Skeletal muscle satellite cell (primary cell): ENCODE results near the gene CRTC2.
A peak's percentile ranks its signal among the peaks of the same experiment; 100 is the strongest.

ENCODE experiments used
- H3K27me3 ChIP-seq: 2 replicates; pipeline ENCODE4 v1.7.0; 2013; ENCODE audit warnings: low read length; ENCODE audit not compliant: control insufficient read depth, insufficient read depth
- H3K36me3 ChIP-seq: 2 replicates; pipeline ENCODE4 v1.7.0; 2013; ENCODE audit warnings: mild to moderate bottlenecking, control low read depth, low read length; ENCODE audit not compliant: insufficient read depth
- H3K4me1 ChIP-seq: 2 replicates; pipeline ENCODE4 v1.7.0; 2013; ENCODE audit warnings: low read length; ENCODE audit not compliant: control insufficient read depth, insufficient read depth
- H3K4me2 ChIP-seq: 2 replicates; pipeline ENCODE4 v1.7.0; 2013; ENCODE audit warnings: mild to moderate bottlenecking, low read length
- H3K4me3 ChIP-seq: 2 replicates; pipeline ENCODE4 v1.7.0; 2013; ENCODE audit warnings: low read length
- H3K9ac ChIP-seq: 2 replicates; pipeline ENCODE4 v1.7.0; 2013; ENCODE audit warnings: mild to moderate bottlenecking, low read depth, low read length, moderate library complexity
- H3K9me3 ChIP-seq: replicated peaks from 2 replicates; pipeline ENCODE4 v1.7.0; 2013; ENCODE audit warnings: mild to moderate bottlenecking, control low read depth, low read length

CRTC2 gene

GRCh38 chr1:153957744-153958110 lies 685 bp downstream of the CRTC2 start:
- H3K9me3 ChIP-seq = no peaks in the 10 kb centered on the region
- peak overlapping the region; percentile 95 for H3K9ac ChIP-seq
- H3K36me3 ChIP-seq = peaks cover 31% of the 10 kb centered on the region
- peak overlapping the region; percentile 95 for H3K4me3 ChIP-seq
- no peaks in the 10 kb centered on the region for H3K27me3 ChIP-seq
- peak overlapping the region; percentile 89 for H3K4me2 ChIP-seq
- peaks cover 40% of the 10 kb centered on the region for H3K4me1 ChIP-seq

- Histone ChIP-seq H3K9me3 (no peaks in the 10 kb centered on the region), H3K36me3 (peaks cover 33% of the 10 kb centered on the region), H3K4me2 (peak overlapping the region; percentile 89), H3K27me3 (no peaks in the 10 kb centered on the region), H3K4me1 (peaks cover 34% of the 10 kb centered on the region), H3K9ac (peak overlapping the region; percentile 95), H3K4me3 (peak overlapping the region; percentile 95)
Measured at GRCh38 chr1:153956997-153957715, 1.3 kb downstream of the CRTC2 start.

- Histone ChIP-seq H3K4me2 (no peak overlapping the region), H3K36me3 (peaks cover 46% of the 10 kb centered on the region), H3K4me1 (peaks cover 25% of the 10 kb centered on the region), H3K4me3 (no peak overlapping the region), H3K9ac (no peak overlapping the region), H3K27me3 (no peaks in the 10 kb centered on the region), H3K9me3 (no peaks in the 10 kb centered on the region)
Measured at GRCh38 chr1:153954826-153955225, 3.6 kb downstream of the CRTC2 start.

- H3K4me1 ChIP-seq = peaks cover 23% of the 10 kb centered on the region
- H3K27me3 ChIP-seq = no peaks in the 10 kb centered on the region
- H3K4me2 ChIP-seq = no peak overlapping the region
- peaks cover 48% of the 10 kb centered on the region for H3K36me3 ChIP-seq
- H3K4me3 ChIP-seq = no peak overlapping the region
- no peak overlapping the region for H3K9ac ChIP-seq
- H3K9me3 ChIP-seq = no peaks in the 10 kb centered on the region
Measured at GRCh38 chr1:153953859-153954365, 4.5 kb downstream of the CRTC2 start.

GRCh38 chr1:153951801-153952200 lies 6.6 kb downstream of the CRTC2 start:
- no peak overlapping the region for H3K4me2 ChIP-seq
- peaks cover 60% of the 10 kb centered on the region for H3K36me3 ChIP-seq
- no peak overlapping the region for H3K4me3 ChIP-seq
- no peaks in the 10 kb centered on the region for H3K9me3 ChIP-seq
- peaks cover 15% of the 10 kb centered on the region for H3K4me1 ChIP-seq
- no peaks in the 10 kb centered on the region for H3K27me3 ChIP-seq
- no peak overlapping the region for H3K9ac ChIP-seq

- peaks cover 11% of the 10 kb centered on the region for H3K4me1 ChIP-seq
- H3K9ac ChIP-seq = no peak overlapping the region
- H3K4me2 ChIP-seq = no peak overlapping the region
- no peak overlapping the region for H3K4me3 ChIP-seq
- no peaks in the 10 kb centered on the region for H3K9me3 ChIP-seq
- no peaks in the 10 kb centered on the region for H3K27me3 ChIP-seq
- H3K36me3 ChIP-seq = peaks cover 60% of the 10 kb centered on the region
Measured at GRCh38 chr1:153951183-153951582, 7.2 kb downstream of the CRTC2 start.

GRCh38 chr1:153946622-153947241 lies 11.7 kb downstream of the CRTC2 start, which contains the start of gene DENND4B:
DENND4B (minus strand) TSS chr1:153946718; CDS start chr1:153944374, 2,344 bp downstream.
- Histone ChIP-seq H3K9me3 (no peaks in the 10 kb centered on the region), H3K4me1 (peaks cover 12% of the 10 kb centered on the region), H3K4me3 (peak within 1 kb of the TSS; percentile 89), H3K36me3 (peaks cover 42% of the 10 kb centered on the region), H3K4me2 (peak within 1 kb of the TSS; percentile 86), H3K27me3 (no peaks in the 10 kb centered on the region), H3K9ac (peak within 1 kb of the TSS; percentile 84)

GRCh38 chr1:153945795-153946621 lies 12.4 kb downstream of the CRTC2 start:
- H3K27me3 ChIP-seq = no peaks in the 10 kb centered on the region
- peak overlapping the region; percentile 89 for H3K4me3 ChIP-seq
- H3K36me3 ChIP-seq = peaks cover 39% of the 10 kb centered on the region
- peak overlapping the region; percentile 84 for H3K9ac ChIP-seq
- H3K4me2 ChIP-seq = peak overlapping the region; percentile 86
- H3K4me1 ChIP-seq = peaks cover 12% of the 10 kb centered on the region
- H3K9me3 ChIP-seq = no peaks in the 10 kb centered on the region

- peak overlapping the region; percentile 86 for H3K4me2 ChIP-seq
- peaks cover 12% of the 10 kb centered on the region for H3K4me1 ChIP-seq
- H3K36me3 ChIP-seq = peaks cover 38% of the 10 kb centered on the region
- peak overlapping the region; percentile 84 for H3K9ac ChIP-seq
- H3K4me3 ChIP-seq = peak overlapping the region; percentile 89
- no peaks in the 10 kb centered on the region for H3K27me3 ChIP-seq
- H3K9me3 ChIP-seq = no peaks in the 10 kb centered on the region
Measured at GRCh38 chr1:153945131-153945794, 13.1 kb downstream of the CRTC2 start.

- Histone ChIP-seq H3K4me2 (peak overlapping the region; percentile 86), H3K4me1 (peaks cover 12% of the 10 kb centered on the region), H3K27me3 (no peaks in the 10 kb centered on the region), H3K4me3 (peak overlapping the region; percentile 89), H3K36me3 (peaks cover 39% of the 10 kb centered on the region), H3K9ac (no peak overlapping the region), H3K9me3 (no peaks in the 10 kb centered on the region)
Measured at GRCh38 chr1:153944827-153945117, 13.6 kb downstream of the CRTC2 start.
